HFFc6 (cell line): ENCODE data around the gene KCTD11. TPM values are rescaled to one million over a fixed set of nuclear protein-coding genes. Genes with fewer than 3 reads are reported as not detected.
A peak's percentile ranks its signal among the peaks of the same experiment; 100 is the strongest.

Source experiments
- DNase-seq: peaks from one replicate; pipeline ENCODE4 v3.0.0-alpha.2; 2018
- H3K27ac Mint-ChIP-seq: 2 replicates; pipeline ENCODE4 v1.8.0; 2020; ENCODE audit warnings: mild to moderate bottlenecking, mixed read lengths
- H3K27me3 Mint-ChIP-seq: 2 replicates; pipeline ENCODE4 v1.8.0; 2021; ENCODE audit warnings: mild to moderate bottlenecking, moderate library complexity, mixed read lengths; ENCODE audit not compliant: insufficient read depth
- H3K36me3 Mint-ChIP-seq: 2 replicates; pipeline ENCODE4 v1.8.0; 2021; ENCODE audit warnings: low read depth, mixed read lengths
- H3K4me1 Mint-ChIP-seq: 2 replicates; pipeline ENCODE4 v1.8.0; 2020; ENCODE audit warnings: low read depth, mixed read lengths
- H3K4me3 Mint-ChIP-seq: 2 replicates; pipeline ENCODE4 v1.8.0; 2020; ENCODE audit warnings: mild to moderate bottlenecking, moderate library complexity, mixed read lengths
- H3K9me3 Mint-ChIP-seq: 2 replicates; pipeline ENCODE4 v1.8.0; 2020; ENCODE audit warnings: mild to moderate bottlenecking, mixed read lengths
- total RNA-seq, 6 experiments: library from RNA; stranded (reverse); fragmentation: NEBNext Ultra II Directional; extraction: Animal tissue kit (Norgen Biotek cat#: 25700); gene quantifications; 2 replicates in 1 of 6; 3 replicates in 5 of 6; pipeline ENCODE4 v1.2.3, GENCODE V29; 2021
- TF ChIP-seq, protein P1 (sequence below): fragments of 200-600 bp; sonication (generic); IDR thresholded peaks from 2 replicates; pipeline ENCODE4 v1.5.0; 2021; ENCODE audit warnings: antibody characterized with exemption, mild to moderate bottlenecking

Gene KCTD11
- total RNA-seq, 6 experiments from 2014 or later, result 11.2 to 14.5 (median 12.6) TPM

DNA sequence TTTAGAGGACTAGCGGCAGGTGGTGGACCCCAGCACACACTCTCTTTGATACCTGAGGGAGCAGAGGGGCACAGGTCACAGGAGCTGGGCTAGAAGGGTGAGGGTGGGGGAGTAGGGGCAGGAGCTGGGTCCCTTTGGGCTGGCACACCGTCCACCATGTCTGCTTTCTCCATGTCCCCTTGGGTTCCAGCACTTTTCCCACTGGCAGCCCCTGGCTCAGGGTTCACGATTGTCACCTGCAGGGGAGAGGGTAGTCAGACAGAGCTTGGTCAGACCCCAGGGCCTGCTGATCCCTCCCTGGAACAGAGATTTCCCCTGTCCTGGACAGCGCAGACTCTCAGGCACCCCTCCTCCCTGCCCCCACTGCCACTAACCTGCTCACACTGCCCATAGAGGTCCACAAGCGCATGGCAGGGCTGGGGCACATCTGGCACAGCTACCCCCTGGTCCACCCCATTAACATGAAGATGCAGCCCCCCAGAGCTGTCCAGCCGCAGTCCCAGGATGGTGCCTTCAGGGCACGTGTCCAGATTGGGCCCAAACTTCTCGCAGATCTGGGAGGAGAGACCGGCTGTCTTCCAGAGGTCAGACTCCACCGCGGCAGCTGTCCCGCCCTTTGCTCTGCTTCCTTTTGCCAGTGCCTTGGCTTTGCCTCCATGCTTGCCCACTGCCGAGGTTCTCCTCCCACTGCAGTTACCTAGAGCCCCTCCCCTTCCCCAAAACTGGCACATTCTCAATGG, 33.7 kb upstream of the KCTD11 start:
- no peaks in the 10 kb centered on the region for H3K9me3 Mint-ChIP-seq
- H3K4me3 Mint-ChIP-seq, result no peak overlapping the region
- H3K4me1 Mint-ChIP-seq, result peaks cover 20% of the 10 kb centered on the region
- peaks cover 11% of the 10 kb centered on the region for H3K27me3 Mint-ChIP-seq
- peaks cover 32% of the 10 kb centered on the region for H3K36me3 Mint-ChIP-seq
- no peak overlapping the region for H3K27ac Mint-ChIP-seq
- no peak for DNase-seq
- TF ChIP-seq, protein P1, sequence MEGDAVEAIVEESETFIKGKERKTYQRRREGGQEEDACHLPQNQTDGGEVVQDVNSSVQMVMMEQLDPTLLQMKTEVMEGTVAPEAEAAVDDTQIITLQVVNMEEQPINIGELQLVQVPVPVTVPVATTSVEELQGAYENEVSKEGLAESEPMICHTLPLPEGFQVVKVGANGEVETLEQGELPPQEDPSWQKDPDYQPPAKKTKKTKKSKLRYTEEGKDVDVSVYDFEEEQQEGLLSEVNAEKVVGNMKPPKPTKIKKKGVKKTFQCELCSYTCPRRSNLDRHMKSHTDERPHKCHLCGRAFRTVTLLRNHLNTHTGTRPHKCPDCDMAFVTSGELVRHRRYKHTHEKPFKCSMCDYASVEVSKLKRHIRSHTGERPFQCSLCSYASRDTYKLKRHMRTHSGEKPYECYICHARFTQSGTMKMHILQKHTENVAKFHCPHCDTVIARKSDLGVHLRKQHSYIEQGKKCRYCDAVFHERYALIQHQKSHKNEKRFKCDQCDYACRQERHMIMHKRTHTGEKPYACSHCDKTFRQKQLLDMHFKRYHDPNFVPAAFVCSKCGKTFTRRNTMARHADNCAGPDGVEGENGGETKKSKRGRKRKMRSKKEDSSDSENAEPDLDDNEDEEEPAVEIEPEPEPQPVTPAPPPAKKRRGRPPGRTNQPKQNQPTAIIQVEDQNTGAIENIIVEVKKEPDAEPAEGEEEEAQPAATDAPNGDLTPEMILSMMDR, result no peak

DNA sequence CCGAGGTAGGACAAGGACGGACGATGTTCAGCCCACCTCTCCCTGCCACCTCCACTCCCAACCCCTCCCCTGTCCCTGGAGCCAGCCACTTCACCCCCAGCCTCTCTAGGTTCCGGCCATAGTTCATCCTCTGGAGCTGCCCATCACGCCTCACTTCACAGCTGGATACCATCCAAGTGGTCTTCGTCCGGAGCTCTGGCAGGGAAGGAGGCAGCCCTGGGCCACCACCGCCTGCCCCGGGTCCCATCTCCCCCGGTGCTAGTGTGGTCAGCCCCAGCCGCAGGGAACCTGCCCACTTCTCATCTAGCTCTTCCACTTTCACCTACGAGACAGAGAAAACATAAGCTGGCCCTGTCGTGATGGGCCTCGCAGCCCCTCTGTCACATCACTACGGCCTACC, 30.5 kb upstream of the KCTD11 start:
- peaks cover 1% of the 10 kb centered on the region; the same call in 1 of the 2 replicates for H3K4me1 Mint-ChIP-seq
- H3K4me3 Mint-ChIP-seq, result no peak overlapping the region
- H3K27me3 Mint-ChIP-seq, result peaks cover 1% of the 10 kb centered on the region; the same call in 1 of the 2 replicates
- no peak overlapping the region for H3K27ac Mint-ChIP-seq
- no peak for DNase-seq
- no peaks in the 10 kb centered on the region for H3K9me3 Mint-ChIP-seq
- TF ChIP-seq, protein P1, result no peak
- peaks cover 11% of the 10 kb centered on the region for H3K36me3 Mint-ChIP-seq

DNA sequence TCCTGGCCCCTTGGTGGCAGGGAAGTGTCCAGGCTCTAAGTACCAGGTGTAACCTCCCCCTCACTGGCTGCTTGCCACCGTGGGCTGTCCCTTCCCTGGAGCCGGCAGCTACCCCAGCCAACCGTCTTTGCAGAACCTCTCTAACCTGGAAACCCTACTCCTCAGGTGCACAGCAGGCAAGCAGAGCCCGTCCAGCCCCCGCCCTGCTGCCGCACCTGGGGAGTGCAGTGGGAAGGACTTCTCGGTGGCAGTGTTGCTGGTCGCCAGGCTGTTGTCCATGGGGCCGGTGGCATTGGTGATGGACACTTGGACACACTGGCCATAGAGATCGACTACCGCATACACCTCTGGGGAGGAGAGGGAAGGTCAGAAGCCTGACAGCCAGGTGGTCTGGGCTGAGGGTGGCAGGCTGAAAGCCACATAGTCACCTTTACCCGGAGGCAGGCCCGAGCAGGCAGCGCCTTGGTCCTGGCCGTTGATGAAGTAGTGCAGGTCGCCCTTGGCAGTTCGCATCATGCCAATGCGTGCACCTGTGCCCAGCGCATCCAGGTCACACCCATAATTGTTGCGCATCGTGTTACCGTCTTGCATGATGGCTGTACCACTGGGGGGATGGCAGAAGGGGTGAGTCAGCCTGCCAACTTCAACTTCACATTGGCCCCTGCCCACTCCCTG, 29.3 kb upstream of the KCTD11 start:
- DNase-seq, result no peak
- Mint-ChIP-seq H3K4me1 (peaks cover 1% of the 10 kb centered on the region), H3K36me3 (peaks cover 9% of the 10 kb centered on the region), H3K9me3 (no peaks in the 10 kb centered on the region), H3K27me3 (no peaks in the 10 kb centered on the region), H3K27ac (no peak overlapping the region), H3K4me3 (no peak overlapping the region)
- TF ChIP-seq, protein P1, result no peak

- no peak overlapping the region for H3K27ac Mint-ChIP-seq
- peak; percentile 21 for DNase-seq
- H3K9me3 Mint-ChIP-seq, result no peaks in the 10 kb centered on the region
- no peaks in the 10 kb centered on the region for H3K27me3 Mint-ChIP-seq
- H3K4me1 Mint-ChIP-seq, result peaks cover 13% of the 10 kb centered on the region
- no peak overlapping the region for H3K4me3 Mint-ChIP-seq
- peaks cover 9% of the 10 kb centered on the region for H3K36me3 Mint-ChIP-seq
- TF ChIP-seq, protein P1, result peak; percentile 93
These were observed 28.1 kb upstream of the KCTD11 start for GRCh38 chr17:7323731-7324437.

- H3K9me3 Mint-ChIP-seq, result no peaks in the 10 kb centered on the region
- H3K4me1 Mint-ChIP-seq, result peaks cover 15% of the 10 kb centered on the region
- no peak overlapping the region for H3K27ac Mint-ChIP-seq
- DNase-seq, result no peak
- H3K27me3 Mint-ChIP-seq, result no peaks in the 10 kb centered on the region
- H3K4me3 Mint-ChIP-seq, result no peak overlapping the region
- H3K36me3 Mint-ChIP-seq, result peaks cover 9% of the 10 kb centered on the region
- TF ChIP-seq, protein P1, result peak; percentile 60
These were observed 27.6 kb upstream of the KCTD11 start for GRCh38 chr17:7324438-7324779.
